B cell (primary cell): Measurements from ENCODE around the gene FSTL5. TPM values are rescaled to one million over a fixed set of nuclear protein-coding genes. Genes with fewer than 3 reads are reported as not detected.

ENCODE experiments used
- ATAC-seq: fragments of 200-7000 bp; cut with Tn5 transposase; one replicate; pipeline ENCODE4 v1.10.0; 2021; ENCODE audit warnings: low read depth, mild to moderate bottlenecking, moderate number of reproducible peaks, moderate library complexity
- CTCF ChIA-PET: fragments of 350-600 bp; sonication (Branson Sonifier 250); formaldehyde crosslinking; loops from one replicate; lab custom pipeline; 2021; ENCODE audit warnings: antibody characterized with exemption, inconsistent platforms; lab: Charles Lee
- POLR2A ChIA-PET: fragments of 350-600 bp; sonication (Branson Sonifier 250); formaldehyde crosslinking; loops from one replicate; lab custom pipeline; 2021; ENCODE audit warnings: antibody characterized with exemption; lab: Charles Lee
- DNase-seq: peaks from one replicate; pipeline ENCODE4 v3.0.0; 2013
- H2AFZ ChIP-seq: 2 replicates; pipeline ENCODE4 v1.6.1; 2012; ENCODE audit warnings: mild to moderate bottlenecking, low read depth, low read length; ENCODE audit not compliant: insufficient read depth, poor library complexity, severe bottlenecking
- H3K27ac ChIP-seq, 2 donors: 1 replicate in 1 of 2; 2 replicates in 1 of 2; pipeline ENCODE4 v1.5.1; 2012 to 2013; ENCODE audit warnings: low read length in 2 of 2, mild to moderate bottlenecking in 2 of 2, moderate library complexity in 1 of 2
- H3K27me3 ChIP-seq, 4 experiments: fragments of 200-600 bp in 1 of 4; sonication (generic) in 1 of 4; replicated peaks in 1 of 4; 1 replicate in 2 of 4; 2 replicates in 2 of 4; pipeline versions ENCODE4 v1.6.1 to v1.7.0; 2013 to 2016; ENCODE audit warnings: low read length in 3 of 4, mild to moderate bottlenecking in 2 of 4, mixed read lengths in 1 of 4, moderate library complexity in 1 of 4; ENCODE audit not compliant: insufficient read depth in 4 of 4, control insufficient read depth in 3 of 4; ENCODE audit errors: control extremely low read depth in 1 of 4
- H3K36me3 ChIP-seq, 2 experiments: replicated peaks in 1 of 2; 1 replicate in 1 of 2; 2 replicates in 1 of 2; pipeline versions ENCODE4 v1.6.1 to v1.7.1; 2013; ENCODE audit warnings: low read length in 1 of 2; ENCODE audit not compliant: insufficient read depth in 2 of 2, control insufficient read depth in 1 of 2; ENCODE audit errors: control extremely low read depth in 1 of 2, extremely low read depth in 1 of 2
- H3K4me1 ChIP-seq, 2 donors: fragments of 200-600 bp in 1 of 2; sonication (generic) in 1 of 2; 1 replicate in 1 of 2; 2 replicates in 1 of 2; pipeline versions ENCODE4 v1.5.1 to v1.6.1; 2013 to 2017; ENCODE audit warnings: low read length in 2 of 2; ENCODE audit not compliant: control insufficient read depth in 2 of 2, insufficient read depth in 2 of 2
- H3K4me2 ChIP-seq: replicated peaks from 2 replicates; pipeline ENCODE3; 2012; ENCODE audit warnings: mild to moderate bottlenecking, low read depth, low read length; ENCODE audit not compliant: poor library complexity, severe bottlenecking
- H3K4me3 ChIP-seq, 5 experiments: fragments of 200-600 bp in 1 of 5; sonication (generic) in 1 of 5; 1 replicate in 3 of 5; 2 replicates in 2 of 5; pipeline versions ENCODE4 v1.5.1 to v1.7.0; 2011 to 2016; ENCODE audit warnings: low read length in 4 of 5, mild to moderate bottlenecking in 4 of 5, low read depth in 2 of 5, control low read depth in 1 of 5, moderate library complexity in 1 of 5; ENCODE audit not compliant: insufficient read depth in 1 of 5; ENCODE audit errors: control extremely low read depth in 1 of 5, extremely low read depth in 1 of 5
- H3K79me2 ChIP-seq: fragments of 200-600 bp; sonication (generic); one replicate; pipeline ENCODE4 v1.6.0; 2016; ENCODE audit warnings: low read length; ENCODE audit not compliant: control insufficient read depth, insufficient read depth
- H3K9ac ChIP-seq: fragments of 200-600 bp; sonication (generic); 2 replicates; pipeline ENCODE4 v1.6.1; 2017; ENCODE audit warnings: mild to moderate bottlenecking, low read length, moderate library complexity
- H3K9me3 ChIP-seq, 3 donors: one replicate each; pipeline versions ENCODE4 v1.6.1 to v1.7.1; 2013; ENCODE audit warnings: low read length in 2 of 3; ENCODE audit not compliant: control insufficient read depth in 2 of 3, insufficient read depth in 1 of 3; ENCODE audit errors: control extremely low read depth in 1 of 3
- H4K20me1 ChIP-seq: 2 replicates; pipeline ENCODE4 v1.6.0; 2012; ENCODE audit warnings: mild to moderate bottlenecking, low read length; ENCODE audit not compliant: insufficient read depth, control insufficient read depth, poor library complexity, severe bottlenecking
- H3K27ac Mint-ChIP-seq: one replicate; pipeline ENCODE4 v1.8.0; 2021; ENCODE audit warnings: mixed read lengths
- H3K27me3 Mint-ChIP-seq: one replicate; pipeline ENCODE4 v1.8.0; 2021; ENCODE audit warnings: mixed read lengths
- H3K4me1 Mint-ChIP-seq: one replicate; pipeline ENCODE4 v1.8.0; 2021; ENCODE audit warnings: mixed read lengths
- H3K4me3 Mint-ChIP-seq: one replicate; pipeline ENCODE4 v1.8.0; 2021; ENCODE audit warnings: mixed read lengths
- H3K9me3 Mint-ChIP-seq: one replicate; pipeline ENCODE4 v1.8.0; 2022; ENCODE audit warnings: mixed read lengths; ENCODE audit not compliant: insufficient read depth
- EZH2 ChIP-seq: IDR thresholded peaks from 2 replicates; pipeline ENCODE4 v1.6.1; 2012; ENCODE audit warnings: borderline replicate concordance, low read depth, mild to moderate bottlenecking, moderate library complexity, low read length; ENCODE audit not compliant: insufficient read depth, poor library complexity, severe bottlenecking
- WGBS: methylation state at CpG from one replicate; pipeline ENCODE4 v1.1.5; 2013; ENCODE audit warnings: missing lambda C conversion rate; ENCODE audit not compliant: insufficient coverage; 5-methylcytosine and 5-hydroxymethylcytosine counted together
- intact Hi-C: fragments of 100-400 bp; cut with micrococcal nuclease; formaldehyde crosslinking; loops from one replicate; pipeline ENCODE4 v1.10.0; 2022
- polyA plus RNA-seq: library from polyadenylated mRNA; depleted of rRNA; stranded (reverse); fragments of >200 nt; gene quantifications from 2 replicates; pipeline ENCODE4 v1.2.3, GENCODE V29; 2012
- total RNA-seq, 2 donors: library from RNA; stranded (reverse); fragments of 120-200 nt in 1 of 2; gene quantifications; 1 replicate in 1 of 2; 2 replicates in 1 of 2; pipeline versions ENCODE4 v1.2.3 to v1.2.4, GENCODE V29; 2013 to 2022
- TF ChIP-seq, protein P1 (sequence below): fragments of 200-600 bp; IDR thresholded peaks from one replicate; pipeline ENCODE4 v1.8.0; 2022; ENCODE audit warnings: antibody characterized with exemption, mild to moderate bottlenecking

Gene FSTL5
- total and polyA plus RNA-seq, 2 donors (not counting 1 experiment from before 2014, with no cell fraction given): not detected

GRCh38 chr4:161813389-161813788, 350.4 kb downstream of the FSTL5 start:
- Histone ChIP-seq H3K27ac (no peak overlapping the region), H3K27me3 (no peaks in the 10 kb centered on the region), H4K20me1 (no peaks in the 10 kb centered on the region), H3K4me3 (no peak overlapping the region), H3K9ac (no peak overlapping the region), H3K4me2 (no peak overlapping the region), H3K4me1 (no peaks in the 10 kb centered on the region), H2AFZ (no peak overlapping the region), H3K79me2 (no peaks in the 10 kb centered on the region), H3K36me3 (no peaks in the 10 kb centered on the region), H3K9me3 (peaks cover 0 to 8% (median 0%) of the 10 kb centered on the region in 3 donors)
- intact Hi-C loops: no loop called here
- WGBS: 80% methylated on average over 1 of the region's 5 CpGs
- Mint-ChIP-seq H3K27ac (no peak overlapping the region), H3K9me3 (no peaks in the 10 kb centered on the region), H3K4me1 (no peaks in the 10 kb centered on the region), H3K4me3 (no peak overlapping the region), H3K27me3 (no peaks in the 10 kb centered on the region)
- DNase-seq (no peak), ATAC-seq (no peak)
- POLR2A ChIA-PET: no interaction called here
- CTCF ChIA-PET: no interaction called here
- no peak for TF ChIP-seq EZH2

DNA sequence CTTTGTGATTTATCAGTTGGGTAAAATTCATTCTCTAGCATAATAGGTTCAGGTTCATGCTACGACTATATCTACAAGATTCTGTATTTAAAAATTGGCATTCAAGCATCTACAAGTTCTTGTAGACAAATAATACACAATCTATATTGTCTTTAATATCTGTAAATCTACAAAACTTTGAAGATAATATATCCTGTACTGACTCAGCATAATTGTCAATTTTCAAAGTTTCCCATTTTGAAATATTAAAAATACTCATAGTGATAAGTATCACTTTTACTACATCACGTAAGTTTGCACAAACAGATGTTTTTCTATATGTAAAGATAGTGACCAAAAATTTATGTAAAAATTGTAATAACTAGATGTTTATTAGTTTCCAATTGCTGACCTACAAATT, 360.6 kb downstream of the FSTL5 start:
- Mint-ChIP-seq H3K27me3 (no peaks in the 10 kb centered on the region), H3K9me3 (peaks cover 4% of the 10 kb centered on the region), H3K27ac (no peak overlapping the region), H3K4me3 (no peak overlapping the region), H3K4me1 (no peaks in the 10 kb centered on the region)
- no peaks in the 10 kb centered on the region for H3K36me3 ChIP-seq
- H3K27me3 ChIP-seq: no peaks in the 10 kb centered on the region
- H3K9me3 ChIP-seq: no peaks in the 10 kb centered on the region
- H3K4me1 ChIP-seq: no peaks in the 10 kb centered on the region
- intact Hi-C loops: no loop called here
- no peak overlapping the region for H3K27ac ChIP-seq
- ChIA-PET CTCF (interaction anchor here (0.6 kb wide), 1 partner anchor 680 kb away, joined by 3 read pairs; no protein-coding TSS in a partner anchor), POLR2A (no interaction called here)
- H3K9ac ChIP-seq: no peak overlapping the region
- DNase-seq: no peak
- no peak for ATAC-seq
- no CpG with 5 or more reads among the region's 2 CpGs for WGBS
- no peak overlapping the region for H2AFZ ChIP-seq
- H3K4me2 ChIP-seq: no peak overlapping the region
- no peaks in the 10 kb centered on the region for H4K20me1 ChIP-seq
- no peaks in the 10 kb centered on the region for H3K79me2 ChIP-seq
- H3K4me3 ChIP-seq: no peak overlapping the region
- TF ChIP-seq, protein P1, sequence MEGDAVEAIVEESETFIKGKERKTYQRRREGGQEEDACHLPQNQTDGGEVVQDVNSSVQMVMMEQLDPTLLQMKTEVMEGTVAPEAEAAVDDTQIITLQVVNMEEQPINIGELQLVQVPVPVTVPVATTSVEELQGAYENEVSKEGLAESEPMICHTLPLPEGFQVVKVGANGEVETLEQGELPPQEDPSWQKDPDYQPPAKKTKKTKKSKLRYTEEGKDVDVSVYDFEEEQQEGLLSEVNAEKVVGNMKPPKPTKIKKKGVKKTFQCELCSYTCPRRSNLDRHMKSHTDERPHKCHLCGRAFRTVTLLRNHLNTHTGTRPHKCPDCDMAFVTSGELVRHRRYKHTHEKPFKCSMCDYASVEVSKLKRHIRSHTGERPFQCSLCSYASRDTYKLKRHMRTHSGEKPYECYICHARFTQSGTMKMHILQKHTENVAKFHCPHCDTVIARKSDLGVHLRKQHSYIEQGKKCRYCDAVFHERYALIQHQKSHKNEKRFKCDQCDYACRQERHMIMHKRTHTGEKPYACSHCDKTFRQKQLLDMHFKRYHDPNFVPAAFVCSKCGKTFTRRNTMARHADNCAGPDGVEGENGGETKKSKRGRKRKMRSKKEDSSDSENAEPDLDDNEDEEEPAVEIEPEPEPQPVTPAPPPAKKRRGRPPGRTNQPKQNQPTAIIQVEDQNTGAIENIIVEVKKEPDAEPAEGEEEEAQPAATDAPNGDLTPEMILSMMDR: no peak
- no peak for TF ChIP-seq EZH2
